K562 (cell line): ENCODE results near the gene AKT1. TPM values are rescaled to one million over a fixed set of nuclear protein-coding genes. Genes with fewer than 3 reads are reported as not detected.

Experiments used
- ATAC-seq: fragments of 200-7000 bp; cut with Tn5 transposase; 3 replicates; pipeline ENCODE4 v1.9.1; 2020; ENCODE audit warnings: moderate library complexity
- BruUV-seq: library from RNA; stranded (reverse); fragments of 400-500 nt; replicated peaks from 2 replicates; lab custom pipeline; 2021; lab: Mats Ljungman, UMichigan
- CTCF ChIA-PET: fragments of 300-600 bp; formaldehyde crosslinking; extraction: SDS; loops from one replicate; lab custom pipeline; 2021; ENCODE audit warnings: low intra/inter-chr PET ratio; lab: Yijun Ruan, JAX
- POLR2A ChIA-PET: fragments of 300-600, 350-650 bp; sonication (Branson Sonifier 250); formaldehyde crosslinking; extraction: SDS; loops from one replicate; lab custom pipeline; 2021; ENCODE audit warnings: antibody characterized with exemption, inconsistent platforms; lab: Yijun Ruan, JAX
- DNase-seq, 4 experiments: peaks; one replicate each; pipeline versions ENCODE4 v3.0.0 to v3.0.0-alpha.2; 2011 to 2018; ENCODE audit warnings: low spot score in 3 of 4, mixed read lengths in 3 of 4; ENCODE audit errors: extremely low read depth in 1 of 4
- FAIRE-seq: peaks from 2 replicates; lab custom pipeline; 2011; peaks lifted over from hg19 to GRCh38; lab: Jason Lieb, UNC
- H2AFZ ChIP-seq: 2 replicates; pipeline ENCODE4 v1.6.0; 2011; ENCODE audit warnings: low read depth, low read length, control low read depth, inconsistent platforms
- H3K27ac ChIP-seq: fragments of 200-600 bp; 3 replicates; pipeline ENCODE4 v1.8.0; 2011; ENCODE audit warnings: low read depth, mild to moderate bottlenecking, control low read depth, inconsistent platforms, low read length, moderate library complexity, mixed read lengths; ENCODE audit errors: extremely low read depth
- H3K27me3 ChIP-seq, 2 experiments: fragments of 300-600 bp in 1 of 2; 2 replicates in 1 of 2; 3 replicates in 1 of 2; pipeline versions ENCODE4 v1.6.0 to v1.8.0; 2011; ENCODE audit warnings: inconsistent platforms in 2 of 2, low read length in 2 of 2, mild to moderate bottlenecking in 1 of 2, mixed read lengths in 1 of 2, moderate library complexity in 1 of 2; ENCODE audit not compliant: control insufficient read depth in 2 of 2, insufficient read depth in 2 of 2
- H3K36me3 ChIP-seq: fragments of 300-600 bp; 3 replicates; pipeline ENCODE4 v1.8.0; 2011; ENCODE audit warnings: mild to moderate bottlenecking, low read length, inconsistent platforms; ENCODE audit not compliant: control insufficient read depth, insufficient read depth
- H3K4me1 ChIP-seq, 2 experiments: fragments of 200-600 bp in 1 of 2; replicated peaks in 1 of 2; 2 replicates in 1 of 2; 3 replicates in 1 of 2; pipeline versions ENCODE4 v1.5.1 to v1.8.0; 2011; ENCODE audit warnings: inconsistent platforms in 2 of 2, low read length in 2 of 2, mild to moderate bottlenecking in 1 of 2, mixed read lengths in 1 of 2, moderate library complexity in 1 of 2; ENCODE audit not compliant: control insufficient read depth in 2 of 2, insufficient read depth in 2 of 2
- H3K4me2 ChIP-seq: 2 replicates; pipeline ENCODE4 v1.6.1; 2011; ENCODE audit warnings: low read length, control low read depth, inconsistent platforms, mixed read lengths; ENCODE audit not compliant: insufficient read depth
- H3K4me3 ChIP-seq: fragments of 200-600 bp; sonication (generic), shearing (Covaris generic); 2 replicates; pipeline ENCODE4 v1.5.1; 2016; ENCODE audit warnings: control low read depth, inconsistent platforms
- H3K79me2 ChIP-seq: fragments of 200-600 bp; 3 replicates; pipeline ENCODE4 v1.8.0; 2011; ENCODE audit warnings: low read length, inconsistent platforms; ENCODE audit not compliant: control insufficient read depth, insufficient read depth
- H3K9ac ChIP-seq, 2 experiments: 2 replicates each; pipeline versions ENCODE4 v1.6.0 to v1.6.1; 2011; ENCODE audit warnings: low read depth in 2 of 2, low read length in 2 of 2, control low read depth in 1 of 2, inconsistent platforms in 1 of 2, mild to moderate bottlenecking in 1 of 2, mixed read lengths in 1 of 2; ENCODE audit not compliant: insufficient read depth in 1 of 2
- H3K9me1 ChIP-seq: one replicate; pipeline ENCODE4 v1.6.0; 2011; ENCODE audit warnings: inconsistent platforms, mild to moderate bottlenecking, low read length, moderate library complexity; ENCODE audit not compliant: control insufficient read depth, insufficient read depth
- H3K9me3 ChIP-seq: replicated peaks from 2 replicates; pipeline ENCODE4 v1.5.1; 2011; ENCODE audit warnings: low read depth, low read length, inconsistent platforms; ENCODE audit not compliant: control insufficient read depth, insufficient read depth
- H4K20me1 ChIP-seq: replicated peaks from 2 replicates; pipeline ENCODE4 v1.6.1; 2011; ENCODE audit warnings: low read length, inconsistent platforms, mixed read lengths; ENCODE audit not compliant: control insufficient read depth, insufficient read depth
- NCOA4 ChIP-seq: fragments of 450-650 bp; IDR thresholded peaks from 2 replicates; pipeline ENCODE4 v1.6.1; 2018; ENCODE audit warnings: mild to moderate bottlenecking; ENCODE audit not compliant: partially characterized antibody
- NR4A1 ChIP-seq, 2 experiments: fragments of 250-450 bp in 1 of 2; fragments of 450-650 bp in 1 of 2; sonication (Bioruptor Pico) in 1 of 2; IDR thresholded peaks; 2 replicates each; pipeline versions ENCODE4 v1.4.0 to v1.6.1; 2016 to 2020; ENCODE audit warnings: mild to moderate bottlenecking in 2 of 2, missing compliant biosample characterization in 1 of 2, missing genetic modification characterization in 1 of 2, moderate library complexity in 1 of 2
- ZFX ChIP-seq: sonication (generic); formaldehyde crosslinking; IDR thresholded peaks from 2 replicates; pipeline ENCODE4 v1.8.0; 2022; ENCODE audit warnings: mild to moderate bottlenecking, missing genetic modification reagents, moderate library complexity
- WGBS: fragments of 100-300 bp; shearing (Covaris generic); methylation state at CpG from one replicate; pipeline ENCODE4 v1.1.6; 2016; ENCODE audit warnings: low coverage, mixed read lengths; ENCODE audit not compliant: insufficient coverage; ENCODE audit errors: missing lambda C conversion rate; 5-methylcytosine and 5-hydroxymethylcytosine counted together
- in situ Hi-C: fragments of 300-500 bp; cut with MboI; formaldehyde crosslinking; loops from 4 replicates; pipeline ENCODE4 v1.15.0; 2018; ENCODE audit warnings: inconsistent platforms, mixed read lengths
- intact Hi-C: fragments of 100-400 bp; cut with micrococcal nuclease; formaldehyde crosslinking; loops from 2 replicates; pipeline ENCODE4 v1.14.2; 2022
- polyA plus RNA-seq, 8 experiments: library from polyadenylated mRNA; depleted of rRNA in 4 of 8; stranded (reverse) in 5 of 8; unstranded in 3 of 8; fragments of >200 nt; fragmentation: Nextera tagmentation in 2 of 8; fragmentation: Illumina TruSeq in 1 of 8; extraction: Ambion mirVana in 2 of 8; extraction: Trizol in 1 of 8; gene quantifications; 2 replicates each; pipeline versions ENCODE4 v1.2.1 to v1.2.3, GENCODE V29; 2011 to 2014; ENCODE audit warnings: inconsistent platforms in 1 of 8, missing spikeins in 1 of 8
- total RNA-seq, 7 experiments: library from RNA; depleted of rRNA in 6 of 7; stranded (reverse); fragments of >200 nt in 6 of 7; fragmentation: Illumina TruSeq in 2 of 7; extraction: Trizol in 2 of 7; gene quantifications; 2 replicates each; pipeline versions ENCODE4 v1.2.1 to v1.2.3, GENCODE V29; 2011 to 2021; ENCODE audit warnings: low replicate concordance in 1 of 7
- TF ChIP-seq, protein P1 (sequence below): IDR thresholded peaks from 2 replicates; pipeline ENCODE4 v1.6.1; 2016; ENCODE audit warnings: missing genetic modification characterization, missing compliant biosample characterization

The AKT1 gene
- total and polyA plus RNA-seq, 9 of the 15 experiments (the other 6 are each of a cell fraction or from before 2014, with no cell fraction given) = 0.49 to 132 (median 75.1) TPM

DNA sequence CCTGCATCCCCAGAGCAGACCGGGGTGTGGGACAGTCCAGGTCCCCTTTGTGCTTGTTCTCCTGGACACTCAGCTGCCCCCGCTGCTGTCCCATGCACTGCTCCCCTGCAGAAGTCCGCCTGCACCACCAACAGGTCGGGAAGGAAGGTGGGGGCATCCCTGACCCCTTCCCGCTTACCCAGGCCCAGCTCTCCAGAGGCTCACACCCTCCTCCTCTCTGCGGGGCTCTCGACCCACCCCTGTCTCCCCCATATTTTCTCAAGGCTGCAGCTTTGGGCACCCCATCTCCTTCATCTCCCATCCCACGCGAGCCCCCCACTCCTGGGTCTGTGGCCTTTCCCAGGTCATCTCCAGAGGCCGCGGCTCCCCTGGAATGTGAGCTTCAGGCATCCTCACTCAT lies 14.8 kb upstream of the AKT1 start (continued):
- TF ChIP-seq NCOA4 = no peak
- no peak for TF ChIP-seq ZFX
- no peak for TF ChIP-seq NR4A1 (CRISPR knock-in tag; IDR thresholded peaks at IDR 0.05)
- TF ChIP-seq NR4A1 (tag; IDR thresholded peaks at IDR 0.05) = no peak

DNA sequence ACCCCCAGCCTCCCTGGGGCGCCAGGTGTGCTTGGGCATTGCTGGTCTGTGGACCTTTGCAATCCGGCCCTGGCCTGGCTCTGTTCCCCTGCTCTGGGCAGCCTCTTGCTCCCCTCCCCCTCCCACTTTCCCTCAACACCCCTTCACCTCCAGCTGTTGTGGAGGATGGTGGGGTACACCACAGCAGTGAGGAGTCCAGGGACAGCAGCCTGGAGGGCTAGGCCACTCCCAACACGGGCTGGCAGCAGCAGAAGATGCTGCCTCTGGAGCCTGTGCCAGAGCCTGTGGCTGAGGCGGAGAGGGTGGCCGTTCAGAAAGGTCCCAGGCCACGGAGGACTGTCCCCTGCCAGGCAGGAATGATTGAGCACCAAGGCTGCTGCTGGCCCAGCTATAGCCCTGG lies 12.9 kb upstream of the AKT1 start:
- BruUV-seq = no TSS peak
- peaks cover 28 to 40% of the 10 kb centered on the region in 2 experiments for H3K4me1 ChIP-seq
- peaks cover 2% of the 10 kb centered on the region; the same call in 1 of the 3 replicates for H3K36me3 ChIP-seq
- no peaks in the 10 kb centered on the region for H4K20me1 ChIP-seq
- H3K9me1 ChIP-seq = no peaks in the 10 kb centered on the region
- no peak overlapping the region for H2AFZ ChIP-seq
- H3K79me2 ChIP-seq = peaks cover 14% of the 10 kb centered on the region; the same call in 2 of the 3 replicates
- POLR2A ChIA-PET = no interaction called here
- no peak overlapping the region for H3K4me2 ChIP-seq
- FAIRE-seq (no peak), ATAC-seq (no peak), DNase-seq (no peak)
- intact Hi-C loops = no loop called here
- H3K9me3 ChIP-seq = no peaks in the 10 kb centered on the region
- CTCF ChIA-PET = no interaction called here
- peak overlapping the region in 1 of 2 experiments; percentile 20; a peak in 1 of 4 replicates for H3K9ac ChIP-seq
- H3K27me3 ChIP-seq = no peaks in the 10 kb centered on the region
- H3K27ac ChIP-seq = no peak overlapping the region
- no peak overlapping the region for H3K4me3 ChIP-seq
- in situ Hi-C loops = no loop called here
- WGBS = 67% methylated on average over 1 of the region's 6 CpGs
- TF ChIP-seq, protein P1, sequence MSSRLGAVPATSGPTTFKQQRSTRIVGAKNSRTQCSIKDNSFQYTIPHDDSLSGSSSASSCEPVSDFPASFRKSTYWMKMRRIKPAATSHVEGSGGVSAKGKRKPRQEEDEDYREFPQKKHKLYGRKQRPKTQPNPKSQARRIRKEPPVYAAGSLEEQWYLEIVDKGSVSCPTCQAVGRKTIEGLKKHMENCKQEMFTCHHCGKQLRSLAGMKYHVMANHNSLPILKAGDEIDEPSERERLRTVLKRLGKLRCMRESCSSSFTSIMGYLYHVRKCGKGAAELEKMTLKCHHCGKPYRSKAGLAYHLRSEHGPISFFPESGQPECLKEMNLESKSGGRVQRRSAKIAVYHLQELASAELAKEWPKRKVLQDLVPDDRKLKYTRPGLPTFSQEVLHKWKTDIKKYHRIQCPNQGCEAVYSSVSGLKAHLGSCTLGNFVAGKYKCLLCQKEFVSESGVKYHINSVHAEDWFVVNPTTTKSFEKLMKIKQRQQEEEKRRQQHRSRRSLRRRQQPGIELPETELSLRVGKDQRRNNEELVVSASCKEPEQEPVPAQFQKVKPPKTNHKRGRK = no peak
- TF ChIP-seq, all 486 proteins: peak for 0
